Chondrocyte (in vitro differentiated cells): ENCODE data around the gene SIPA1. TPM values are rescaled to one million over a fixed set of nuclear protein-coding genes. Genes with fewer than 3 reads are reported as not detected.
A peak's percentile ranks its signal among the peaks of the same experiment; 100 is the strongest.

ENCODE experiments used
- DNase-seq: peaks from one replicate; pipeline ENCODE4 v3.0.0; 2021; ENCODE audit warnings: mixed read lengths, low spot score
- H3K27ac Mint-ChIP-seq: one replicate; pipeline ENCODE4 v1.8.0; 2021; ENCODE audit warnings: mild to moderate bottlenecking, moderate library complexity, mixed read lengths; ENCODE audit not compliant: unreplicated experiment
- H3K27me3 Mint-ChIP-seq: 2 replicates; pipeline ENCODE4 v1.8.0; 2021; ENCODE audit warnings: low read depth, mixed read lengths
- H3K36me3 Mint-ChIP-seq: 2 replicates; pipeline ENCODE4 v1.8.0; 2021; ENCODE audit warnings: low read depth, mixed read lengths
- H3K4me1 Mint-ChIP-seq: 2 replicates; pipeline ENCODE4 v1.8.0; 2021; ENCODE audit warnings: low read depth, mild to moderate bottlenecking, mixed read lengths
- H3K4me3 Mint-ChIP-seq: one replicate; pipeline ENCODE4 v1.8.0; 2021; ENCODE audit warnings: mild to moderate bottlenecking, moderate library complexity, mixed read lengths; ENCODE audit not compliant: unreplicated experiment
- H3K9me3 Mint-ChIP-seq: 2 replicates; pipeline ENCODE4 v1.8.0; 2021; ENCODE audit warnings: low read depth, mixed read lengths
- CTCF ChIP-seq: fragments of 200-600 bp; sonication (generic); IDR thresholded peaks from 2 replicates; pipeline ENCODE4 v1.5.0; 2021; ENCODE audit warnings: antibody characterized with exemption, mild to moderate bottlenecking, moderate library complexity
- total RNA-seq: library from RNA; stranded (reverse); gene quantifications from 3 replicates; pipeline ENCODE4 v1.2.1, GENCODE V29; 2021

SIPA1 gene
- total RNA-seq, 1 donor from 2014 or later = 22.7 TPM

- Mint-ChIP-seq H3K9me3 (no peaks in the 10 kb centered on the region), H3K27ac (no peak overlapping the region), H3K27me3 (no peaks in the 10 kb centered on the region), H3K4me1 (peaks cover 33% of the 10 kb centered on the region), H3K4me3 (no peak overlapping the region), H3K36me3 (no peaks in the 10 kb centered on the region)
- DNase-seq = peak; percentile 92
- no peak for TF ChIP-seq CTCF
Measured at GRCh38 chr11:65648997-65649493, 11.1 kb downstream of the SIPA1 start.

GRCh38 chr11:65649656-65650546 lies 12.0 kb downstream of the SIPA1 start:
- Mint-ChIP-seq H3K27me3 (no peaks in the 10 kb centered on the region), H3K27ac (peak overlapping the region; percentile 51), H3K9me3 (no peaks in the 10 kb centered on the region), H3K4me3 (no peak overlapping the region), H3K4me1 (peaks cover 34% of the 10 kb centered on the region), H3K36me3 (peaks cover 1% of the 10 kb centered on the region)
- DNase-seq = peak; percentile 57
- no peak for TF ChIP-seq CTCF

DNA sequence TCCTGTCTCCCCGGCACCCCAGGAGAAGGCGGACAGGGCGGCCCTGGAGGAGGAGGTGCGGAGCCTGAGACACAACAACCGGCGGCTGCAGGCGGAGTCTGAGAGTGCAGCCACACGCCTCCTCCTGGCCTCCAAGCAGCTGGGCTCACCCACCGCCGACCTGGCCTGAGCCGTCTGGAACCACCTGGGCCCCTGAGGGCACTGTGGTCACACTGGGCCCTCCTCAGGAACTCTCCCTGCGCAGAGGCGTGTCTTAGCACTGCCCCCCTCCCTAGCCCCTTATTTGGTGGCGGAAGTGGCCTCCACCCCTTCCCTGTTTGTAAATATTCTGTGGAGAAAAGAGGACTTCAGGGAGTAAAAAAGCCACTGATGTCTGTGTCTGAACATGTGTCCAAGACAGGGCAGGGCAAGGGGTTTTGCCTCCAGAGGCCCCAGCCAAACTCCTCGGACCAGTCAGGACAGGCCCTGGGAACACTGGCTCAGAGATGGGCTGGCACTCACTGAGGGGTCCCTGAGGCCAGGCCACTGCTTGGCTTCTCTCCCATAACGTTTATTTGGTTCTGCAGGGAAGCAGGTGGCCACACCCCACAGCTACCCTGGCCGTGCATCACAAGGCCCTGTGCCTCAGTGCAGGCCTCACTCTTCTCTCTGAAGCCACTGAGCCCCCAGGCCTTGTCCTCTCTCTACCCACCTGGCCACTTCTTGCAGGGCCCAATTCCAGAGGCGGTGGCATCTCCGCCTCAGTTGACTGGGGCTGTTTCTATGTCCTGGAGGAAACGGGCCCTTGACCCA lies 12.8 kb downstream of the SIPA1 start:
- peak overlapping the region; percentile 82 for H3K27ac Mint-ChIP-seq

GRCh38 chr11:65651339-65651588 lies 13.4 kb downstream of the SIPA1 start:
- H3K4me1 Mint-ChIP-seq = peaks cover 28% of the 10 kb centered on the region
- no peak for TF ChIP-seq CTCF
- H3K27me3 Mint-ChIP-seq = no peaks in the 10 kb centered on the region
- H3K9me3 Mint-ChIP-seq = no peaks in the 10 kb centered on the region
- peaks cover 8% of the 10 kb centered on the region for H3K36me3 Mint-ChIP-seq
- peak overlapping the region; percentile 82 for H3K27ac Mint-ChIP-seq
- no peak for DNase-seq
- no peak overlapping the region for H3K4me3 Mint-ChIP-seq

More for the DNA sequence above, 12.8 kb downstream of the SIPA1 start:
- H3K4me3 Mint-ChIP-seq = no peak overlapping the region
- H3K4me1 Mint-ChIP-seq = peaks cover 30% of the 10 kb centered on the region
- H3K36me3 Mint-ChIP-seq = peaks cover 5% of the 10 kb centered on the region
- no peaks in the 10 kb centered on the region for H3K9me3 Mint-ChIP-seq
- peak; percentile 91 for DNase-seq
- TF ChIP-seq CTCF = no peak
- H3K27me3 Mint-ChIP-seq = no peaks in the 10 kb centered on the region
